ENCODE measurements around the gene UNCX.
A peak's percentile ranks its signal among the peaks of the same experiment; 100 is the strongest.
"Not testable (repeated sequence)": the region's sequence is repeated elsewhere in the genome, so short reads cannot be mapped to it uniquely, and the experiment has no call there.

Gene UNCX

GRCh38 chr7:1232623-1233332 is at the start of gene UNCX:
TSS of gene UNCX (plus strand) at chr7:1232872. CDS start at chr7:1233018, 146 bp downstream.
- DNase-seq = no peak

GRCh38 chr7:1187127-1187526 is 45.5 kb upstream of the UNCX start:
- DNase-seq = no peak

GRCh38 chr7:1188720-1189294 is 43.9 kb upstream of the UNCX start:
- no peak for DNase-seq

GRCh38 chr7:1189986-1190772 is 42.5 kb upstream of the UNCX start:
- DNase-seq = no peak

- peak; percentile 6 for DNase-seq
Measured at GRCh38 chr7:1192171-1192676, 40.4 kb upstream of the UNCX start.

GRCh38 chr7:1193593-1194424 is 38.9 kb upstream of the UNCX start:
- no peak for DNase-seq

- DNase-seq = not testable (repeated sequence)
Measured at GRCh38 chr7:1196441-1196840, 36.2 kb upstream of the UNCX start.

- no peak for DNase-seq
Measured at GRCh38 chr7:1196950-1197349, 35.7 kb upstream of the UNCX start.

- DNase-seq = no peak
Measured at GRCh38 chr7:1197997-1198625, 34.6 kb upstream of the UNCX start.

- no peak for DNase-seq
Measured at GRCh38 chr7:1200045-1200444, 32.6 kb upstream of the UNCX start.

- no peak for DNase-seq
Measured at GRCh38 chr7:1201916-1202315, 30.8 kb upstream of the UNCX start.

GRCh38 chr7:1202914-1203313 is 29.8 kb upstream of the UNCX start:
- not testable (repeated sequence) for DNase-seq

GRCh38 chr7:1204460-1205140 is 28.1 kb upstream of the UNCX start:
- no peak for DNase-seq

- not testable (repeated sequence) for DNase-seq
Measured at GRCh38 chr7:1205742-1206141, 26.9 kb upstream of the UNCX start.

- DNase-seq = no peak
Measured at GRCh38 chr7:1209097-1209496, 23.6 kb upstream of the UNCX start.

- DNase-seq = no peak
Measured at GRCh38 chr7:1210321-1210978, 22.2 kb upstream of the UNCX start.

GRCh38 chr7:1210979-1211608 is 21.6 kb upstream of the UNCX start:
- no peak for DNase-seq

- DNase-seq = no peak
Measured at GRCh38 chr7:1211611-1212010, 21.1 kb upstream of the UNCX start.

GRCh38 chr7:1212025-1212424 is 20.6 kb upstream of the UNCX start:
- DNase-seq = not testable (repeated sequence)

- DNase-seq = no peak
Measured at GRCh38 chr7:1214516-1214915, 18.2 kb upstream of the UNCX start.

All from NK-92 treated with Interleukin-12 subunit alpha and Interleukin-12 subunit beta, amount 100 ng/mL, for 24 hours (cell line).